Trophoblast cell (in vitro differentiated cells and primary cell): ENCODE results near the gene SPA17.

Source experiments
- DNase-seq, 2 donors: peaks; one replicate each; pipeline ENCODE4 v3.0.0-alpha.2; 2016
- H2AFZ ChIP-seq: 2 replicates; pipeline ENCODE4 v1.6.1; 2013; ENCODE audit warnings: low read length, moderate library complexity, mild to moderate bottlenecking; ENCODE audit not compliant: insufficient read depth, poor library complexity
- H2AK5ac ChIP-seq: 2 replicates; pipeline ENCODE4 v1.6.1; 2013; ENCODE audit warnings: mild to moderate bottlenecking, low read length
- H2BK120ac ChIP-seq: 2 replicates; pipeline ENCODE4 v1.6.1; 2013; ENCODE audit warnings: low read length, mild to moderate bottlenecking, moderate library complexity; ENCODE audit not compliant: insufficient read depth, poor library complexity
- H2BK12ac ChIP-seq: 2 replicates; pipeline ENCODE4 v1.6.1; 2013; ENCODE audit warnings: mild to moderate bottlenecking, low read length, moderate library complexity
- H2BK5ac ChIP-seq: 2 replicates; pipeline ENCODE4 v1.6.1; 2013; ENCODE audit warnings: low read length, low read depth, moderate library complexity, mild to moderate bottlenecking; ENCODE audit not compliant: poor library complexity
- H3K14ac ChIP-seq: 2 replicates; pipeline ENCODE4 v1.6.1; 2013; ENCODE audit warnings: mild to moderate bottlenecking, low read length
- H3K18ac ChIP-seq: 2 replicates; pipeline ENCODE4 v1.6.1; 2013; ENCODE audit warnings: mild to moderate bottlenecking, low read length
- H3K23ac ChIP-seq: 2 replicates; pipeline ENCODE4 v1.6.1; 2013; ENCODE audit warnings: low read length
- H3K27ac ChIP-seq: 2 replicates; pipeline ENCODE4 v1.5.1; 2013; ENCODE audit warnings: low read depth, mild to moderate bottlenecking, inconsistent platforms, low read length, moderate library complexity
- H3K27me3 ChIP-seq: 2 replicates; pipeline ENCODE4 v1.6.1; 2013; ENCODE audit warnings: inconsistent platforms, mild to moderate bottlenecking, low read length, moderate library complexity; ENCODE audit not compliant: insufficient read depth
- H3K36me3 ChIP-seq, 2 experiments: 1 replicate in 1 of 2; 2 replicates in 1 of 2; pipeline ENCODE4 v1.6.1; 2013; ENCODE audit warnings: low read length in 2 of 2, mild to moderate bottlenecking in 2 of 2, moderate library complexity in 1 of 2; ENCODE audit not compliant: insufficient read depth in 2 of 2, control insufficient read depth in 1 of 2
- H3K4ac ChIP-seq: 2 replicates; pipeline ENCODE4 v1.6.1; 2013; ENCODE audit warnings: low read depth, mild to moderate bottlenecking, low read length, moderate library complexity
- H3K4me1 ChIP-seq, 2 experiments: 1 replicate in 1 of 2; 2 replicates in 1 of 2; pipeline ENCODE4 v1.6.1; 2013; ENCODE audit warnings: low read length in 2 of 2, mild to moderate bottlenecking in 2 of 2, moderate library complexity in 1 of 2; ENCODE audit not compliant: insufficient read depth in 2 of 2, control insufficient read depth in 1 of 2
- H3K4me2 ChIP-seq: 2 replicates; pipeline ENCODE4 v1.6.1; 2013; ENCODE audit warnings: inconsistent platforms, mild to moderate bottlenecking, low read length, moderate library complexity
- H3K4me3 ChIP-seq: 2 replicates; pipeline ENCODE4 v1.5.1; 2013; ENCODE audit warnings: mild to moderate bottlenecking, low read depth, low read length, inconsistent platforms
- H3K79me1 ChIP-seq: one replicate; pipeline ENCODE4 v1.6.1; 2013; ENCODE audit warnings: low read length
- H3K79me2 ChIP-seq: 2 replicates; pipeline ENCODE4 v1.6.1; 2013; ENCODE audit warnings: low read length, mild to moderate bottlenecking; ENCODE audit not compliant: control insufficient read depth, insufficient read depth, poor library complexity
- H3K9ac ChIP-seq: 2 replicates; pipeline ENCODE4 v1.6.1; 2013; ENCODE audit warnings: mild to moderate bottlenecking, low read length
- H3K9me3 ChIP-seq: 2 replicates; pipeline ENCODE4 v1.6.1; 2013; ENCODE audit warnings: low read depth, mild to moderate bottlenecking, control low read depth, inconsistent platforms, low read length; ENCODE audit not compliant: insufficient read depth
- H4K12ac ChIP-seq: 2 replicates; pipeline ENCODE4 v1.6.1; 2013; ENCODE audit warnings: low read depth, mild to moderate bottlenecking, low read length, moderate library complexity
- H4K8ac ChIP-seq: 2 replicates; pipeline ENCODE4 v1.6.1; 2013; ENCODE audit warnings: low read depth, mild to moderate bottlenecking, low read length, moderate library complexity
- H4K91ac ChIP-seq: one replicate; pipeline ENCODE4 v1.6.1; 2013; ENCODE audit warnings: low read depth, mild to moderate bottlenecking, low read length, moderate library complexity
- WGBS: extraction: QIAGEN DNeasy Blood & Tissue Kit; methylation state at CpG from one replicate; pipeline ENCODE4 v1.1.7; 2013; ENCODE audit warnings: missing lambda C conversion rate; ENCODE audit not compliant: insufficient read length, insufficient coverage; ENCODE audit errors: extremely low coverage; 5-methylcytosine and 5-hydroxymethylcytosine counted together

The SPA17 gene

DNA sequence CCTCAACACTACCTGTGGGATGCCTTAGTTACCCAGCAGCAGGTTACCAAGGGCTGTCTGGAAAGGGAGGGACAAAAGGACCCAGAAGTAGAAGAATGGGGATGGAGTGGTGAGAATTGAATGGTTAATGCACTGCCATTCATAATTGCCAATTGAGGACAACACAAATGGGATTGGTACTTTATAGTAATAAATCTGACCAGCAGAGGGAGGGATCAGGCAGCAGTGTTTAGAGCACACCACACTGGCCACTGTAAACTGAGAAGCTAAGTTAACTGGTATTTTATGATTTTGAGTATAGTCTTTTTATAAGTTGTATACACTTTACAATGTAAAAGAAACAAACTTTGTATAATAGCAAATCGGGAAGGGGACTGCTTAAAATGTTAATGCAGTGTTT is 40.3 kb upstream of the SPA17 start:
- Histone ChIP-seq H2BK120ac (no peak overlapping the region), H3K18ac (no peak overlapping the region), H3K14ac (no peak overlapping the region), H2AFZ (no peak overlapping the region), H3K27ac (no peak overlapping the region), H3K36me3 (peaks cover 21 to 42% of the 10 kb centered on the region in 2 experiments), H3K9me3 (no peaks in the 10 kb centered on the region), H3K79me2 (no peaks in the 10 kb centered on the region), H3K23ac (no peak overlapping the region), H3K9ac (no peak overlapping the region), H2BK12ac (no peak overlapping the region), H4K12ac (no peak overlapping the region), H2AK5ac (no peak overlapping the region), H3K4me1 (no peaks in the 10 kb centered on the region), H3K27me3 (no peaks in the 10 kb centered on the region), H3K79me1 (no peaks in the 10 kb centered on the region), H3K4ac (no peak overlapping the region), H3K4me2 (no peak overlapping the region), H4K91ac (no peak overlapping the region), H4K8ac (no peak overlapping the region), H3K4me3 (no peak overlapping the region), H2BK5ac (no peak overlapping the region)
- WGBS, result no CpG with 5 or more reads among the region's 1 CpG
- no peak for DNase-seq

DNA sequence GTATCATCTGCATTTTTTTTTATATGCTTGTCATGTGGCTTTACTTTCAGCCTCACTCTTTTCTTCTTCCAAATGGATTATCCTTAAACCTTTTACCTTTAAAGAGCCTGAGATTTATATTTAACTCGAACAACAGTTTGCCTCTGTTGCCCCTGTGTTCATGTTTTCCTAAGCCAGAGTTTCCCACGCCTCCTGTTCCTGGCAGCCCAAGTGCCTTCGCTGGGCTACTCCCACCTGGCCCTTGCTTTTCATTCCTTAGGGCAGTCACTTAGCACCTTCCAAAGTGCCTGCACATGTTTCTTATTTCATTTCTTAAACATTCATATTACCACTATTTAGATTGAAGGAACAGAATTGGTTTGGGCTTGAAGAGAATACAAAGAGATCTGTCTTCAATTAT is 37.8 kb upstream of the SPA17 start:
- Histone ChIP-seq H3K9ac (no peak overlapping the region), H3K4me1 (no peaks in the 10 kb centered on the region), H3K4ac (no peak overlapping the region), H4K12ac (no peak overlapping the region), H2BK12ac (no peak overlapping the region), H4K91ac (no peak overlapping the region), H3K9me3 (no peaks in the 10 kb centered on the region), H3K79me1 (no peaks in the 10 kb centered on the region), H3K36me3 (peaks cover 18 to 36% of the 10 kb centered on the region in 2 experiments), H3K14ac (no peak overlapping the region), H3K23ac (no peak overlapping the region), H2BK5ac (no peak overlapping the region), H2AFZ (no peak overlapping the region), H2BK120ac (no peak overlapping the region), H3K4me2 (no peak overlapping the region), H3K4me3 (no peak overlapping the region), H3K18ac (no peak overlapping the region), H2AK5ac (no peak overlapping the region), H3K79me2 (no peaks in the 10 kb centered on the region), H3K27ac (no peak overlapping the region), H4K8ac (no peak overlapping the region), H3K27me3 (no peaks in the 10 kb centered on the region)
- no peak for DNase-seq
- WGBS, result no CpG with 5 or more reads among the region's 3 CpGs

DNA sequence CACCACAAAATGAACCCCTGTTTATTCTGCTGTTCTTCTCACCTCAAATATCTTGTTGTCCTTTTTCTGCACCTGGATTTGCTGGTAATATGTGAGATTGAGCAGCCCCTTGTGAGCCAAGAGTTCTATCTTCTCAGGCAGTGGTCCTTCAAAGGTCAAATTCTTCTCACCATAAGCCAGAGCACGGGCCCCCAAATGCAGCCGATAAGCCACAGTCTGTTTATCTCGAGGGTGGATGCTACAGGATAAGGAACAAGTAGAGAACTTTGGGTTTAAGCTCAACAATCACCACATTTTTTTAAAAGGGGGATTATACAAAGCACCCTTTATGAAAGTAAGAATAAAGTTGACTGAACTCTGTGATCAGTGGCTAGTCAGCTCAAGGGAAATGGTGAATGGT is 35.2 kb upstream of the SPA17 start:
- Histone ChIP-seq H2BK12ac (no peak overlapping the region), H3K79me2 (no peaks in the 10 kb centered on the region), H4K8ac (no peak overlapping the region), H2AK5ac (no peak overlapping the region), H3K9me3 (peaks cover 2% of the 10 kb centered on the region), H3K27ac (no peak overlapping the region), H3K27me3 (no peaks in the 10 kb centered on the region), H3K18ac (no peak overlapping the region), H3K36me3 (peaks cover 7 to 18% of the 10 kb centered on the region in 2 experiments), H3K14ac (no peak overlapping the region), H3K4ac (no peak overlapping the region), H3K4me1 (no peaks in the 10 kb centered on the region), H3K4me2 (no peak overlapping the region), H4K12ac (no peak overlapping the region), H2AFZ (no peak overlapping the region), H3K9ac (no peak overlapping the region), H2BK120ac (no peak overlapping the region), H4K91ac (no peak overlapping the region), H3K23ac (no peak overlapping the region), H3K4me3 (no peak overlapping the region), H2BK5ac (no peak overlapping the region), H3K79me1 (no peaks in the 10 kb centered on the region)
- no peak for DNase-seq
- no CpG with 5 or more reads among the region's 3 CpGs for WGBS

DNA sequence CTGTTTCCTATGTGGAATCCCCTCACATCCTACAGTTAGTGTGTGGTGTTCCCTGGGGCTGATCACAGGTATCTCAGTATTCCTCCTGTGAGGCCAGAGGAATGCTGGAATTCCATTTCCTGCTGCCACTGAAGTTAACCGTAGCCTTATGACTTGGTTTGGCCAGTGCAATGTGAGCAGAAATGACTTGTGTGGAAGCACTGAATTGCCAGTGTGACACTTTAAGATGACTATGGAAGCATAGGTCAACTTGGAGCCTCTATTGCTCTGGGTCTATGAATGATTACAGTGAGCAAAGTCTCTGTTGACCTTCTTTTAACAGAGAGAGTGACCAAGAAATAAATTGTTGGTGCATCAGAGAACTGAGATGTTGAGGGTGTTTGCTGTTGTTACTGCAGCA is 34.5 kb upstream of the SPA17 start:
- H3K79me1 ChIP-seq, result no peaks in the 10 kb centered on the region
- DNase-seq, result no peak
- H3K14ac ChIP-seq, result no peak overlapping the region
- no peak overlapping the region for H4K91ac ChIP-seq
- H3K23ac ChIP-seq, result no peak overlapping the region
- no peak overlapping the region for H3K18ac ChIP-seq
- H3K27me3 ChIP-seq, result no peaks in the 10 kb centered on the region
- no peak overlapping the region for H2AK5ac ChIP-seq
- H3K36me3 ChIP-seq, result peaks cover 7 to 18% of the 10 kb centered on the region in 2 experiments
- no peak overlapping the region for H3K27ac ChIP-seq
- H3K4me1 ChIP-seq, result no peaks in the 10 kb centered on the region
- H3K9ac ChIP-seq, result no peak overlapping the region
- no peak overlapping the region for H2AFZ ChIP-seq
- no peak overlapping the region for H2BK5ac ChIP-seq
- no peak overlapping the region for H2BK120ac ChIP-seq
- no peak overlapping the region for H4K12ac ChIP-seq
- H3K79me2 ChIP-seq, result no peaks in the 10 kb centered on the region
- no peak overlapping the region for H4K8ac ChIP-seq
- no peak overlapping the region for H2BK12ac ChIP-seq
- H3K4me2 ChIP-seq, result no peak overlapping the region
- WGBS, result no CpG with 5 or more reads among the region's 1 CpG
- no peak overlapping the region for H3K4me3 ChIP-seq
- peaks cover 2% of the 10 kb centered on the region for H3K9me3 ChIP-seq
- H3K4ac ChIP-seq, result no peak overlapping the region
